Measurements from ENCODE around the gene MAP2K7.

GRCh38 chr19:7863157-7863970 is 40.3 kb upstream of the MAP2K7 start:
- TF ChIP-seq CTCF (IDR thresholded peaks at IDR 0.05), result no peak
- TF ChIP-seq POLR2A (IDR thresholded peaks at IDR 0.05), result no peak
